Epithelial cell of prostate (primary cell): ENCODE data around the gene GLP1R.
"Not testable (repeated sequence)": the region's sequence is repeated elsewhere in the genome, so short reads cannot be mapped to it uniquely, and the experiment has no call there.

Source experiments
- DNase-seq: peaks from one replicate; pipeline ENCODE4 v3.0.0-alpha.2; 2011; ENCODE audit warnings: low read depth, low spot score
- H3K27ac ChIP-seq: fragments of 450-650 bp; 2 replicates; pipeline ENCODE4 v1.5.1; 2017; ENCODE audit warnings: mild to moderate bottlenecking

Gene GLP1R

GRCh38 chr6:39113788-39114187 is 65.2 kb downstream of the GLP1R start:
- H3K27ac ChIP-seq = no peak overlapping the region

GRCh38 chr6:39114388-39114703 is 65.8 kb downstream of the GLP1R start:
- H3K27ac ChIP-seq = peak overlapping the region; percentile 83
- no peak for DNase-seq

More at GRCh38 chr6:39113788-39114187, 65.2 kb downstream of the GLP1R start:
- no peak for DNase-seq

- H3K27ac ChIP-seq = peak within 1 kb of the TSS; percentile 83
- peak; percentile 58 for DNase-seq
Observed at GRCh38 chr6:39114704-39115599, 66.4 kb downstream of the GLP1R start, which contains the start of gene SAYSD1. Gene SAYSD1, minus strand, starts transcription at chr6:39115186. Its CDS starts 97 bp downstream, at chr6:39115089.

- no peak for DNase-seq
- H3K27ac ChIP-seq = no peak overlapping the region
Observed at GRCh38 chr6:39118921-39119320, 70.3 kb downstream of the GLP1R start.

- DNase-seq = no peak
Observed at GRCh38 chr6:39124114-39124513, 75.5 kb downstream of the GLP1R start.

GRCh38 chr6:39128106-39128505 is 79.5 kb downstream of the GLP1R start:
- H3K27ac ChIP-seq = no peak overlapping the region
- no peak for DNase-seq

More at GRCh38 chr6:39124114-39124513, 75.5 kb downstream of the GLP1R start:
- H3K27ac ChIP-seq = no peak overlapping the region

- DNase-seq = no peak
Observed at GRCh38 chr6:39128832-39129231, 80.3 kb downstream of the GLP1R start.

GRCh38 chr6:39130691-39131090 is 82.1 kb downstream of the GLP1R start:
- no peak for DNase-seq
- H3K27ac ChIP-seq = no peak overlapping the region

More at GRCh38 chr6:39128832-39129231, 80.3 kb downstream of the GLP1R start:
- H3K27ac ChIP-seq = no peak overlapping the region

GRCh38 chr6:39134761-39135160 is 86.2 kb downstream of the GLP1R start:
- not testable (repeated sequence) for H3K27ac ChIP-seq

GRCh38 chr6:39136207-39136606 is 87.6 kb downstream of the GLP1R start:
- H3K27ac ChIP-seq, DNase-seq: not testable (repeated sequence)

More at GRCh38 chr6:39134761-39135160, 86.2 kb downstream of the GLP1R start:
- DNase-seq = not testable (repeated sequence)

- DNase-seq = no peak
- no peak overlapping the region for H3K27ac ChIP-seq
Observed at GRCh38 chr6:39137245-39137644, 88.7 kb downstream of the GLP1R start.
